WERI-Rb-1 (cell line): ENCODE results near the gene TRAPPC2L.

Experiments used
- DNase-seq: peaks from one replicate; pipeline ENCODE4 v3.0.0-alpha.2; 2020
- H3K27ac ChIP-seq: fragments of 250-450 bp; sonication (Bioruptor Pico); 2 replicates; pipeline ENCODE4 v1.5.1; 2020; ENCODE audit warnings: mild to moderate bottlenecking, moderate library complexity
- H3K27me3 ChIP-seq: fragments of 250-450 bp; sonication (Bioruptor Pico); 2 replicates; pipeline ENCODE4 v1.5.1; 2021; ENCODE audit warnings: mild to moderate bottlenecking, low read depth, moderate library complexity; ENCODE audit not compliant: insufficient read depth, severe bottlenecking
- H3K36me3 ChIP-seq: fragments of 250-450 bp; sonication (Bioruptor Pico); 2 replicates; pipeline ENCODE4 v1.5.1; 2020; ENCODE audit warnings: mild to moderate bottlenecking, moderate library complexity
- H3K4me3 ChIP-seq: 2 replicates; pipeline ENCODE4 v1.5.1; 2011; ENCODE audit warnings: low read depth, mild to moderate bottlenecking, control low read depth, low read length
- H3K9me3 ChIP-seq: fragments of 250-450 bp; sonication (Bioruptor Pico); 2 replicates; pipeline ENCODE4 v1.5.1; 2021; ENCODE audit warnings: mild to moderate bottlenecking, moderate library complexity; ENCODE audit not compliant: severe bottlenecking
- CTCF ChIP-seq: IDR thresholded peaks from 2 replicates; pipeline ENCODE4 v1.5.1; 2011; ENCODE audit warnings: low read depth, mild to moderate bottlenecking, control low read depth, inconsistent platforms, low read length

The TRAPPC2L gene

GRCh38 chr16:88856122-88856827, 652 bp upstream of the TRAPPC2L start:
- TF ChIP-seq CTCF = no peak
- DNase-seq = no peak
- H3K36me3 ChIP-seq = no peaks in the 10 kb centered on the region; the same call in 1 of the 2 replicates
- H3K9me3 ChIP-seq = no peaks in the 10 kb centered on the region
- H3K27ac ChIP-seq = no peak overlapping the region
- peak overlapping the region; percentile 34 for H3K4me3 ChIP-seq
- H3K27me3 ChIP-seq = no peaks in the 10 kb centered on the region

GRCh38 chr16:88857728-88858339, 907 bp downstream of the TRAPPC2L start:
- H3K36me3 ChIP-seq = no peaks in the 10 kb centered on the region; the same call in 1 of the 2 replicates
- H3K27ac ChIP-seq = peak overlapping the region; percentile 74; the same call in 1 of the 2 replicates
- peak overlapping the region; percentile 84 for H3K4me3 ChIP-seq
- H3K27me3 ChIP-seq = no peaks in the 10 kb centered on the region
- DNase-seq = peak; percentile 57
- H3K9me3 ChIP-seq = no peaks in the 10 kb centered on the region
- TF ChIP-seq CTCF = peak; percentile 72

GRCh38 chr16:88859381-88860091, 2.6 kb downstream of the TRAPPC2L start:
- Histone ChIP-seq H3K27me3 (no peaks in the 10 kb centered on the region), H3K27ac (no peak overlapping the region), H3K4me3 (no peak overlapping the region), H3K9me3 (no peaks in the 10 kb centered on the region), H3K36me3 (no peaks in the 10 kb centered on the region; the same call in 1 of the 2 replicates)
- TF ChIP-seq CTCF = no peak
- DNase-seq = no peak

GRCh38 chr16:88861359-88861758, 4.4 kb downstream of the TRAPPC2L start:
- no peaks in the 10 kb centered on the region for H3K27me3 ChIP-seq
- no peaks in the 10 kb centered on the region; the same call in 1 of the 2 replicates for H3K36me3 ChIP-seq
- H3K4me3 ChIP-seq = no peak overlapping the region
- H3K9me3 ChIP-seq = no peaks in the 10 kb centered on the region
- no peak for TF ChIP-seq CTCF
- DNase-seq = no peak
- H3K27ac ChIP-seq = no peak overlapping the region

- no peak overlapping the region for H3K4me3 ChIP-seq
- TF ChIP-seq CTCF = no peak
- no peak overlapping the region for H3K27ac ChIP-seq
- DNase-seq = no peak
- no peaks in the 10 kb centered on the region; the same call in 1 of the 2 replicates for H3K36me3 ChIP-seq
- H3K27me3 ChIP-seq = no peaks in the 10 kb centered on the region
- no peaks in the 10 kb centered on the region for H3K9me3 ChIP-seq
Observed at GRCh38 chr16:88862968-88863367, 6.0 kb downstream of the TRAPPC2L start.
